Ishikawa (cell line): ENCODE data around the gene DRICH1.

ENCODE experiments used
- CEBPB ChIP-seq: IDR thresholded peaks from 2 replicates; pipeline ENCODE4 v1.6.1; 2012
- CREB1 ChIP-seq: IDR thresholded peaks from 2 replicates; pipeline ENCODE4 v1.6.1; 2012; ENCODE audit warnings: low read depth
- EGR1 ChIP-seq: IDR thresholded peaks from 2 replicates; pipeline ENCODE4 v1.6.1; 2012
- EP300 ChIP-seq: IDR thresholded peaks from 2 replicates; pipeline ENCODE4 v1.6.1; 2012; ENCODE audit warnings: borderline replicate concordance
- RAD21 ChIP-seq: IDR thresholded peaks from 2 replicates; pipeline ENCODE4 v1.6.1; 2012; ENCODE audit warnings: low read depth
- TCF12 ChIP-seq: IDR thresholded peaks from 2 replicates; pipeline ENCODE4 v1.6.1; 2012; ENCODE audit warnings: low read depth
- ZBTB7A ChIP-seq: IDR thresholded peaks from 2 replicates; pipeline ENCODE4 v1.6.1; 2012; ENCODE audit warnings: low read depth
- TF ChIP-seq, protein P1 (sequence below): IDR thresholded peaks from 2 replicates; pipeline ENCODE4 v1.6.1; 2012
- TF ChIP-seq, protein P2 (sequence below): IDR thresholded peaks from 2 replicates; pipeline ENCODE4 v1.6.1; 2012; ENCODE audit warnings: low read depth, mild to moderate bottlenecking
- TF ChIP-seq, protein P3 (sequence below): IDR thresholded peaks from 2 replicates; pipeline ENCODE4 v1.6.1; 2012

DNA sequence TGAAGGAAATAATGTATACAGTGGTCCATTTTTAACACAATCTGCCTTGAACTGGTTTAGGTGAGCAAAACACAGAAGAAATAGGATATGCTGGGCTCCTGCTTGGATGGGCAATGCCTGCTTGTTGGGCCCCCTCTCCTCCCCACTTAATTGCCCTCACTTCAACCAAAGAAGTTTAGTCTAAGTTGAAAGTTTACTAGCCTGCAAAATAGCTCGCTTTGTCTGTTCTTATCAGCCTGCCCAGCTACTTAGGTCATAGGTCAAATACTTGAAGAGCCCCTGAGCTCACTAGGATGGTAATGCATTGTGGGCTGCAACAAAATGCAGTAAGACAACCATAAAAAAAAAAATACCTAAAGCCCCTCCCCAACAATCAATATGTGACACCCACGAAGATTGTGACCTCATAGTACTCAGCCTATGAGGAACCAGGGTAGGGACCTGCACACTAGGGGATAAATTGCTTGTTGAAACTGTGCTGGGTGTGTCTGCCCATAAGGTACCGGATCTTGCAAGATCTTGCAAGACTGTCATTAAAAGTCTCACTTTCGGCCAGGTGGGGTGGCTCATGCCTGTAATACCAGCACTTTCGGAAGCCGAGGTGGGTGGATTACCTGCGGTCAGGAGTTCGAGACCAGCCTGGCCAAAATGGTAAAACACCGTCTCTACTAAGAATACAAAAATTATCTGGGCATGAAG, 10.9 kb downstream of the DRICH1 start:
- no peak for TF ChIP-seq TCF12
- no peak for TF ChIP-seq CEBPB
- no peak for TF ChIP-seq EGR1
- no peak for TF ChIP-seq EP300
- TF ChIP-seq, protein P1, sequence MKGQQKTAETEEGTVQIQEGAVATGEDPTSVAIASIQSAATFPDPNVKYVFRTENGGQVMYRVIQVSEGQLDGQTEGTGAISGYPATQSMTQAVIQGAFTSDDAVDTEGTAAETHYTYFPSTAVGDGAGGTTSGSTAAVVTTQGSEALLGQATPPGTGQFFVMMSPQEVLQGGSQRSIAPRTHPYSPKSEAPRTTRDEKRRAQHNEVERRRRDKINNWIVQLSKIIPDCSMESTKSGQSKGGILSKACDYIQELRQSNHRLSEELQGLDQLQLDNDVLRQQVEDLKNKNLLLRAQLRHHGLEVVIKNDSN, result no peak
- TF ChIP-seq, protein P2, sequence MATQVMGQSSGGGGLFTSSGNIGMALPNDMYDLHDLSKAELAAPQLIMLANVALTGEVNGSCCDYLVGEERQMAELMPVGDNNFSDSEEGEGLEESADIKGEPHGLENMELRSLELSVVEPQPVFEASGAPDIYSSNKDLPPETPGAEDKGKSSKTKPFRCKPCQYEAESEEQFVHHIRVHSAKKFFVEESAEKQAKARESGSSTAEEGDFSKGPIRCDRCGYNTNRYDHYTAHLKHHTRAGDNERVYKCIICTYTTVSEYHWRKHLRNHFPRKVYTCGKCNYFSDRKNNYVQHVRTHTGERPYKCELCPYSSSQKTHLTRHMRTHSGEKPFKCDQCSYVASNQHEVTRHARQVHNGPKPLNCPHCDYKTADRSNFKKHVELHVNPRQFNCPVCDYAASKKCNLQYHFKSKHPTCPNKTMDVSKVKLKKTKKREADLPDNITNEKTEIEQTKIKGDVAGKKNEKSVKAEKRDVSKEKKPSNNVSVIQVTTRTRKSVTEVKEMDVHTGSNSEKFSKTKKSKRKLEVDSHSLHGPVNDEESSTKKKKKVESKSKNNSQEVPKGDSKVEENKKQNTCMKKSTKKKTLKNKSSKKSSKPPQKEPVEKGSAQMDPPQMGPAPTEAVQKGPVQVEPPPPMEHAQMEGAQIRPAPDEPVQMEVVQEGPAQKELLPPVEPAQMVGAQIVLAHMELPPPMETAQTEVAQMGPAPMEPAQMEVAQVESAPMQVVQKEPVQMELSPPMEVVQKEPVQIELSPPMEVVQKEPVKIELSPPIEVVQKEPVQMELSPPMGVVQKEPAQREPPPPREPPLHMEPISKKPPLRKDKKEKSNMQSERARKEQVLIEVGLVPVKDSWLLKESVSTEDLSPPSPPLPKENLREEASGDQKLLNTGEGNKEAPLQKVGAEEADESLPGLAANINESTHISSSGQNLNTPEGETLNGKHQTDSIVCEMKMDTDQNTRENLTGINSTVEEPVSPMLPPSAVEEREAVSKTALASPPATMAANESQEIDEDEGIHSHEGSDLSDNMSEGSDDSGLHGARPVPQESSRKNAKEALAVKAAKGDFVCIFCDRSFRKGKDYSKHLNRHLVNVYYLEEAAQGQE, result no peak
- TF ChIP-seq ZBTB7A, result no peak
- TF ChIP-seq, protein P3, sequence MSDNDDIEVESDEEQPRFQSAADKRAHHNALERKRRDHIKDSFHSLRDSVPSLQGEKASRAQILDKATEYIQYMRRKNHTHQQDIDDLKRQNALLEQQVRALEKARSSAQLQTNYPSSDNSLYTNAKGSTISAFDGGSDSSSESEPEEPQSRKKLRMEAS, result no peak
- TF ChIP-seq RAD21, result no peak
- TF ChIP-seq CREB1, result no peak
